ENCODE results near the gene HNRNPH1.
"Not testable (repeated sequence)": the region's sequence is repeated elsewhere in the genome, so short reads cannot be mapped to it uniquely, and the experiment has no call there.

GRCh38 chr5:179650245-179650644 lies 26.8 kb upstream of the HNRNPH1 start:
- TF ChIP-seq, protein P1, sequence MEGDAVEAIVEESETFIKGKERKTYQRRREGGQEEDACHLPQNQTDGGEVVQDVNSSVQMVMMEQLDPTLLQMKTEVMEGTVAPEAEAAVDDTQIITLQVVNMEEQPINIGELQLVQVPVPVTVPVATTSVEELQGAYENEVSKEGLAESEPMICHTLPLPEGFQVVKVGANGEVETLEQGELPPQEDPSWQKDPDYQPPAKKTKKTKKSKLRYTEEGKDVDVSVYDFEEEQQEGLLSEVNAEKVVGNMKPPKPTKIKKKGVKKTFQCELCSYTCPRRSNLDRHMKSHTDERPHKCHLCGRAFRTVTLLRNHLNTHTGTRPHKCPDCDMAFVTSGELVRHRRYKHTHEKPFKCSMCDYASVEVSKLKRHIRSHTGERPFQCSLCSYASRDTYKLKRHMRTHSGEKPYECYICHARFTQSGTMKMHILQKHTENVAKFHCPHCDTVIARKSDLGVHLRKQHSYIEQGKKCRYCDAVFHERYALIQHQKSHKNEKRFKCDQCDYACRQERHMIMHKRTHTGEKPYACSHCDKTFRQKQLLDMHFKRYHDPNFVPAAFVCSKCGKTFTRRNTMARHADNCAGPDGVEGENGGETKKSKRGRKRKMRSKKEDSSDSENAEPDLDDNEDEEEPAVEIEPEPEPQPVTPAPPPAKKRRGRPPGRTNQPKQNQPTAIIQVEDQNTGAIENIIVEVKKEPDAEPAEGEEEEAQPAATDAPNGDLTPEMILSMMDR (conservative IDR thresholded peaks at IDR 0.05; ENCODE audit: low read depth in 2 of 2) = not testable (repeated sequence)
- TF ChIP-seq POLR2AphosphoS5 (IDR thresholded peaks at IDR 0.05; ENCODE audit: low read depth); EZH2 (IDR thresholded peaks at IDR 0.05; ENCODE audit: low read depth, unreplicated experiment); EZH2phosphoT487 (IDR thresholded peaks at IDR 0.05; ENCODE audit: unreplicated experiment); JUNB (IDR thresholded peaks at IDR 0.05; ENCODE audit: unreplicated experiment): not testable (repeated sequence)
- TF ChIP-seq, protein P2, sequence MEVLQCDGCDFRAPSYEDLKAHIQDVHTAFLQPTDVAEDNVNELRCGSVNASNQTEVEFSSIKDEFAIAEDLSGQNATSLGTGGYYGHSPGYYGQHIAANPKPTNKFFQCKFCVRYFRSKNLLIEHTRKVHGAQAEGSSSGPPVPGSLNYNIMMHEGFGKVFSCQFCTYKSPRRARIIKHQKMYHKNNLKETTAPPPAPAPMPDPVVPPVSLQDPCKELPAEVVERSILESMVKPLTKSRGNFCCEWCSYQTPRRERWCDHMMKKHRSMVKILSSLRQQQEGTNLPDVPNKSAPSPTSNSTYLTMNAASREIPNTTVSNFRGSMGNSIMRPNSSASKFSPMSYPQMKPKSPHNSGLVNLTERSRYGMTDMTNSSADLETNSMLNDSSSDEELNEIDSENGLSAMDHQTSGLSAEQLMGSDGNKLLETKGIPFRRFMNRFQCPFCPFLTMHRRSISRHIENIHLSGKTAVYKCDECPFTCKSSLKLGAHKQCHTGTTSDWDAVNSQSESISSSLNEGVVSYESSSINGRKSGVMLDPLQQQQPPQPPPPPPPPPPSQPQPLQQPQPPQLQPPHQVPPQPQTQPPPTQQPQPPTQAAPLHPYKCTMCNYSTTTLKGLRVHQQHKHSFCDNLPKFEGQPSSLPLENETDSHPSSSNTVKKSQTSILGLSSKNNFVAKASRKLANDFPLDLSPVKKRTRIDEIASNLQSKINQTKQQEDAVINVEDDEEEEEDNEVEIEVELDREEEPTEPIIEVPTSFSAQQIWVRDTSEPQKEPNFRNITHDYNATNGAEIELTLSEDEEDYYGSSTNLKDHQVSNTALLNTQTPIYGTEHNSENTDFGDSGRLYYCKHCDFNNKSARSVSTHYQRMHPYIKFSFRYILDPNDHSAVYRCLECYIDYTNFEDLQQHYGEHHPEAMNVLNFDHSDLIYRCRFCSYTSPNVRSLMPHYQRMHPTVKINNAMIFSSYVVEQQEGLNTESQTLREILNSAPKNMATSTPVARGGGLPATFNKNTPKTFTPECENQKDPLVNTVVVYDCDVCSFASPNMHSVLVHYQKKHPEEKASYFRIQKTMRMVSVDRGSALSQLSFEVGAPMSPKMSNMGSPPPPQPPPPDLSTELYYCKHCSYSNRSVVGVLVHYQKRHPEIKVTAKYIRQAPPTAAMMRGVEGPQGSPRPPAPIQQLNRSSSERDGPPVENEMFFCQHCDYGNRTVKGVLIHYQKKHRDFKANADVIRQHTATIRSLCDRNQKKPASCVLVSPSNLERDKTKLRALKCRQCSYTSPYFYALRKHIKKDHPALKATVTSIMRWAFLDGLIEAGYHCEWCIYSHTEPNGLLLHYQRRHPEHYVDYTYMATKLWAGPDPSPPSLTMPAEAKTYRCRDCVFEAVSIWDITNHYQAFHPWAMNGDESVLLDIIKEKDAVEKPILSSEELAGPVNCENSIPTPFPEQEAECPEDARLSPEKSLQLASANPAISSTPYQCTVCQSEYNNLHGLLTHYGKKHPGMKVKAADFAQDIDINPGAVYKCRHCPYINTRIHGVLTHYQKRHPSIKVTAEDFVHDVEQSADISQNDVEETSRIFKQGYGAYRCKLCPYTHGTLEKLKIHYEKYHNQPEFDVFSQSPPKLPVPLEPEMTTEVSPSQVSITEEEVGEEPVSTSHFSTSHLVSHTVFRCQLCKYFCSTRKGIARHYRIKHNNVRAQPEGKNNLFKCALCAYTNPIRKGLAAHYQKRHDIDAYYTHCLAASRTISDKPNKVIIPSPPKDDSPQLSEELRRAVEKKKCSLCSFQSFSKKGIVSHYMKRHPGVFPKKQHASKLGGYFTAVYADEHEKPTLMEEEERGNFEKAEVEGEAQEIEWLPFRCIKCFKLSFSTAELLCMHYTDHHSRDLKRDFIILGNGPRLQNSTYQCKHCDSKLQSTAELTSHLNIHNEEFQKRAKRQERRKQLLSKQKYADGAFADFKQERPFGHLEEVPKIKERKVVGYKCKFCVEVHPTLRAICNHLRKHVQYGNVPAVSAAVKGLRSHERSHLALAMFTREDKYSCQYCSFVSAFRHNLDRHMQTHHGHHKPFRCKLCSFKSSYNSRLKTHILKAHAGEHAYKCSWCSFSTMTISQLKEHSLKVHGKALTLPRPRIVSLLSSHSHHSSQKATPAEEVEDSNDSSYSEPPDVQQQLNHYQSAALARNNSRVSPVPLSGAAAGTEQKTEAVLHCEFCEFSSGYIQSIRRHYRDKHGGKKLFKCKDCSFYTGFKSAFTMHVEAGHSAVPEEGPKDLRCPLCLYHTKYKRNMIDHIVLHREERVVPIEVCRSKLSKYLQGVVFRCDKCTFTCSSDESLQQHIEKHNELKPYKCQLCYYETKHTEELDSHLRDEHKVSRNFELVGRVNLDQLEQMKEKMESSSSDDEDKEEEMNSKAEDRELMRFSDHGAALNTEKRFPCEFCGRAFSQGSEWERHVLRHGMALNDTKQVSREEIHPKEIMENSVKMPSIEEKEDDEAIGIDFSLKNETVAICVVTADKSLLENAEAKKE (CRISPR knock-in tag; IDR thresholded peaks at IDR 0.05) = not testable (repeated sequence)

Data from GM23338 (cell line).